ENCODE data around the gene DIMT1.

The DIMT1 gene

GRCh38 chr5:62403411-62404250, at the start of gene DIMT1:
TSS of gene DIMT1 (minus strand) at chr5:62403905. CDS start at chr5:62403772, 133 bp downstream.
- peak; percentile 90 for DNase-seq

GRCh38 chr5:62450259-62450658, 46.6 kb upstream of the DIMT1 start:
- no peak for DNase-seq

GRCh38 chr5:62448528-62448927, 44.8 kb upstream of the DIMT1 start:
- DNase-seq, result no peak

GRCh38 chr5:62432621-62433064, 28.9 kb upstream of the DIMT1 start:
- DNase-seq, result no peak

- no peak for DNase-seq
Measured at GRCh38 chr5:62431735-62432620, 28.3 kb upstream of the DIMT1 start.

- no peak for DNase-seq
Measured at GRCh38 chr5:62424763-62425162, 21.1 kb upstream of the DIMT1 start.

- no peak for DNase-seq
Measured at GRCh38 chr5:62421414-62421813, 17.7 kb upstream of the DIMT1 start.

GRCh38 chr5:62419609-62420008, 15.9 kb upstream of the DIMT1 start:
- DNase-seq, result no peak

- DNase-seq, result no peak
Measured at GRCh38 chr5:62418462-62419076, 14.9 kb upstream of the DIMT1 start.

- no peak for DNase-seq
Measured at GRCh38 chr5:62413711-62414110, 10.0 kb upstream of the DIMT1 start.

GRCh38 chr5:62412549-62413329, 9.0 kb upstream of the DIMT1 start, which contains the start of gene IPO11:
TSS of gene IPO11 (plus strand) at chr5:62412763. CDS start at chr5:62437280, 24,517 bp downstream.
- peak; percentile 99 for DNase-seq

GRCh38 chr5:62395210-62395950, 8.3 kb downstream of the DIMT1 start:
- DNase-seq, result peak; percentile 22

GRCh38 chr5:62386824-62387223, 16.9 kb downstream of the DIMT1 start:
- no peak for DNase-seq

GRCh38 chr5:62385816-62386400, 17.8 kb downstream of the DIMT1 start:
- no peak for DNase-seq

GRCh38 chr5:62385131-62385530, 18.6 kb downstream of the DIMT1 start:
- DNase-seq, result no peak

- DNase-seq, result no peak
Measured at GRCh38 chr5:62376064-62376463, 27.6 kb downstream of the DIMT1 start.

- DNase-seq, result no peak
Measured at GRCh38 chr5:62375627-62376026, 28.1 kb downstream of the DIMT1 start.

- no peak for DNase-seq
Measured at GRCh38 chr5:62374090-62374489, 29.6 kb downstream of the DIMT1 start.

- DNase-seq, result no peak
Measured at GRCh38 chr5:62373382-62373781, 30.3 kb downstream of the DIMT1 start.

- no peak for DNase-seq
Measured at GRCh38 chr5:62372600-62372999, 31.1 kb downstream of the DIMT1 start.

- DNase-seq, result no peak
Measured at GRCh38 chr5:62371409-62371808, 32.3 kb downstream of the DIMT1 start.

Measured in CD4-positive, alpha-beta T cell treated with Interleukin-4 for 4 hours (primary cell).